Panc1 (cell line): ENCODE data around the gene WNT3. TPM values are rescaled to one million over a fixed set of nuclear protein-coding genes. Genes with fewer than 3 reads are reported as not detected.

Source experiments
- ATAC-seq: fragments of 200-7000 bp; cut with Tn5 transposase; 2 replicates; pipeline ENCODE4 v1.9.1; 2020; ENCODE audit warnings: mild to moderate bottlenecking, moderate library complexity
- BruUV-seq: library from RNA; stranded (reverse); fragments of 400-500 nt; replicated peaks from 2 replicates; lab custom pipeline; 2021; lab: Mats Ljungman, UMichigan
- CTCF ChIA-PET: fragments of 300-600 bp; sonication (Branson Sonifier 250); formaldehyde crosslinking; loops from one replicate; lab custom pipeline; 2022; ENCODE audit warnings: antibody characterized with exemption; lab: Charles Lee
- POLR2A ChIA-PET: fragments of 300-600 bp; sonication (Branson Sonifier 250); formaldehyde crosslinking; loops from one replicate; lab custom pipeline; 2022; ENCODE audit warnings: antibody characterized with exemption; lab: Charles Lee
- DNase-seq: peaks from one replicate; pipeline ENCODE4 v3.0.0-alpha.2; 2010; ENCODE audit warnings: low read depth, low spot score
- H3K27ac ChIP-seq: 2 replicates; pipeline ENCODE4 v1.5.1; 2011; ENCODE audit warnings: mild to moderate bottlenecking, low read length, inconsistent platforms
- H3K27me3 ChIP-seq: fragments of 200-500 bp; sonication (Bioruptor generic); 2 replicates; pipeline ENCODE4 v1.6.0; 2014; ENCODE audit warnings: low read length, inconsistent platforms; ENCODE audit not compliant: control insufficient read depth, insufficient read depth
- H3K36me3 ChIP-seq: fragments of 200-500 bp; sonication (Bioruptor generic); 2 replicates; pipeline ENCODE4 v1.5.1; 2014; ENCODE audit warnings: inconsistent platforms, mild to moderate bottlenecking, low read length, moderate library complexity; ENCODE audit not compliant: control insufficient read depth, insufficient read depth
- H3K4me1 ChIP-seq: 2 replicates; pipeline ENCODE4 v1.5.1; 2011; ENCODE audit warnings: inconsistent platforms, mild to moderate bottlenecking, low read length, moderate library complexity; ENCODE audit not compliant: control insufficient read depth, insufficient read depth
- H3K4me3 ChIP-seq, 2 experiments: 2 replicates each; pipeline ENCODE4 v1.5.1; 2011 to 2012; ENCODE audit warnings: low read depth in 2 of 2, low read length in 2 of 2, mild to moderate bottlenecking in 2 of 2, inconsistent platforms in 1 of 2, moderate library complexity in 1 of 2
- H3K9me3 ChIP-seq: fragments of 200-500 bp; sonication (Bioruptor generic); 2 replicates; pipeline ENCODE4 v1.5.1; 2014; ENCODE audit warnings: low read depth, mild to moderate bottlenecking, inconsistent platforms, low read length, moderate library complexity; ENCODE audit not compliant: control insufficient read depth, insufficient read depth
- POLR2AphosphoS5 ChIP-seq: IDR thresholded peaks from 2 replicates; pipeline ENCODE4 v1.6.1; 2012; ENCODE audit warnings: mild to moderate bottlenecking, low read depth, low read length, moderate library complexity
- SIN3A ChIP-seq: IDR thresholded peaks from 2 replicates; pipeline ENCODE4 v1.6.1; 2012; ENCODE audit warnings: low read depth, mild to moderate bottlenecking, low read length, moderate library complexity, borderline replicate concordance; ENCODE audit not compliant: insufficient read depth
- TCF7L2 ChIP-seq: IDR thresholded peaks from 2 replicates; pipeline ENCODE4 v1.6.1; 2011; ENCODE audit warnings: mild to moderate bottlenecking, low read depth, low read length, inconsistent platforms
- in situ Hi-C: cut with HindIII; loops from 2 replicates; pipeline ENCODE4 v1.10.0; 2016; ENCODE audit warnings: low sequenced_read_pairs, low pct_unique_long_range_greater_than_20kb
- intact Hi-C: fragments of 100-400 bp; cut with micrococcal nuclease; formaldehyde crosslinking; loops from one replicate; pipeline ENCODE4 v1.10.0; 2022; ENCODE audit not compliant: unreplicated experiment
- total RNA-seq: library from RNA; stranded (reverse); gene quantifications from one replicate; pipeline ENCODE4 v1.2.1, GENCODE V29; 2021; ENCODE audit not compliant: unreplicated experiment
- TF ChIP-seq, protein P1 (sequence below): fragments of 450-650 bp; IDR thresholded peaks from 2 replicates; pipeline ENCODE4 v1.5.1; 2017; ENCODE audit warnings: mild to moderate bottlenecking
- TF ChIP-seq, protein P2 (sequence below), 2 experiments: IDR thresholded peaks; 2 replicates each; pipeline ENCODE4 v1.6.1; 2011 to 2012; ENCODE audit warnings: low read depth in 2 of 2, control low read depth in 1 of 2, low read length in 1 of 2, mild to moderate bottlenecking in 1 of 2, moderate library complexity in 1 of 2; ENCODE audit not compliant: insufficient read depth in 1 of 2

Gene WNT3
- total RNA-seq, 1 experiment from 2014 or later, result 3.4 TPM

DNA sequence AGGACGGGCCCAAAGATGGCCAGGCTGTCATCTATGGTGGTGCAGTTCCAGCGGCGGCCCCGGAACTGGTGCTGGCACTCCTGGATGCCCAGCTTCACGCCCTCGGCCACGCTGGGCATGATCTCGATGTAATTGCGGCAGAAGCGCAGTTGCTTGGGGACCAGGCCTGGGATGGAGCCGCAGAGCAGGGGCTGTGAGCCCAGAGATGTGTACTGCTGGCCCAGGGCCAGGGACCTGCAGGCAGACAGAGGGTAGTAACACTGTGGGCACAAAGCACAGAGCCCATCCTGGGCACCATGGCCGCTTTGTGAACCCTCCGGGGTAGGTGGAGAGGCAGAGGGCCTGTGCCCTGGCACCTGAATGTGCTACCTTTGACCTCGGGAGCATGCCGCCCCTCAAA, 44.8 kb downstream of the WNT3 start:
- DNase-seq (no peak), ATAC-seq (no peak)
- H3K4me3 ChIP-seq, result no peak overlapping the region
- peaks cover 16% of the 10 kb centered on the region for H3K4me1 ChIP-seq
- H3K27ac ChIP-seq, result no peak overlapping the region
- TF ChIP-seq SIN3A, result no peak
- TF ChIP-seq POLR2AphosphoS5, result no peak
- no TSS peak for BruUV-seq
- intact Hi-C loops (no loop called here), in situ Hi-C loops (no loop called here)
- ChIA-PET CTCF (no interaction called here), POLR2A (no interaction called here)
- H3K27me3 ChIP-seq, result no peaks in the 10 kb centered on the region
- no peaks in the 10 kb centered on the region for H3K9me3 ChIP-seq
- no peaks in the 10 kb centered on the region for H3K36me3 ChIP-seq

DNA sequence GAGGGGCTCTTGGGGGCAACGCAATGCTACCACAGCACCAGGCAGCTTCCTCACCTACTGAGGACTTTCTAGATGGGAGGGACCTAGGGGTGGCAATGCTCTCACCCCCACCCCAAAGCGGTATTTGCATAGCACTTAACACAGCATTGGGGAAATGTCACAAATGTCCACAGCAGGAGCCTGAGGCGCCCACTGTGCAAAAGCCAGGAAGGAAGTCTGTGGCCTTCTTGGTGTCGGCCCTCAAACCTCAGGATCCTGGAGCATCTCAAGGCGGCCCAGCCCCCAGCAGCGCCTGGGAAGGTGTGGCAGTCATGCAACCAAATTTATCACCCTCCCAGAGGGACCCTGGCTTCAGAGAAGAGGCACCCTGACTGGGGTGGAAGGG, 45.3 kb downstream of the WNT3 start:
- BruUV-seq, result no TSS peak
- in situ Hi-C loops (no loop called here), intact Hi-C loops (no loop called here)

More for the DNA sequence above, 45.3 kb downstream of the WNT3 start:
- Histone ChIP-seq H3K4me1 (peaks cover 16% of the 10 kb centered on the region), H3K9me3 (no peaks in the 10 kb centered on the region), H3K27ac (no peak overlapping the region), H3K27me3 (no peaks in the 10 kb centered on the region), H3K36me3 (no peaks in the 10 kb centered on the region), H3K4me3 (no peak overlapping the region)
- ChIA-PET CTCF (no interaction called here), POLR2A (interaction anchor here (0.6 kb wide), 1 partner anchor 1783 kb away, joined by 5 read pairs; no protein-coding TSS in a partner anchor)
- ATAC-seq (no peak), DNase-seq (no peak)
- TF ChIP-seq, protein P1, sequence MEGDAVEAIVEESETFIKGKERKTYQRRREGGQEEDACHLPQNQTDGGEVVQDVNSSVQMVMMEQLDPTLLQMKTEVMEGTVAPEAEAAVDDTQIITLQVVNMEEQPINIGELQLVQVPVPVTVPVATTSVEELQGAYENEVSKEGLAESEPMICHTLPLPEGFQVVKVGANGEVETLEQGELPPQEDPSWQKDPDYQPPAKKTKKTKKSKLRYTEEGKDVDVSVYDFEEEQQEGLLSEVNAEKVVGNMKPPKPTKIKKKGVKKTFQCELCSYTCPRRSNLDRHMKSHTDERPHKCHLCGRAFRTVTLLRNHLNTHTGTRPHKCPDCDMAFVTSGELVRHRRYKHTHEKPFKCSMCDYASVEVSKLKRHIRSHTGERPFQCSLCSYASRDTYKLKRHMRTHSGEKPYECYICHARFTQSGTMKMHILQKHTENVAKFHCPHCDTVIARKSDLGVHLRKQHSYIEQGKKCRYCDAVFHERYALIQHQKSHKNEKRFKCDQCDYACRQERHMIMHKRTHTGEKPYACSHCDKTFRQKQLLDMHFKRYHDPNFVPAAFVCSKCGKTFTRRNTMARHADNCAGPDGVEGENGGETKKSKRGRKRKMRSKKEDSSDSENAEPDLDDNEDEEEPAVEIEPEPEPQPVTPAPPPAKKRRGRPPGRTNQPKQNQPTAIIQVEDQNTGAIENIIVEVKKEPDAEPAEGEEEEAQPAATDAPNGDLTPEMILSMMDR, result no peak
- TF ChIP-seq, protein P2, sequence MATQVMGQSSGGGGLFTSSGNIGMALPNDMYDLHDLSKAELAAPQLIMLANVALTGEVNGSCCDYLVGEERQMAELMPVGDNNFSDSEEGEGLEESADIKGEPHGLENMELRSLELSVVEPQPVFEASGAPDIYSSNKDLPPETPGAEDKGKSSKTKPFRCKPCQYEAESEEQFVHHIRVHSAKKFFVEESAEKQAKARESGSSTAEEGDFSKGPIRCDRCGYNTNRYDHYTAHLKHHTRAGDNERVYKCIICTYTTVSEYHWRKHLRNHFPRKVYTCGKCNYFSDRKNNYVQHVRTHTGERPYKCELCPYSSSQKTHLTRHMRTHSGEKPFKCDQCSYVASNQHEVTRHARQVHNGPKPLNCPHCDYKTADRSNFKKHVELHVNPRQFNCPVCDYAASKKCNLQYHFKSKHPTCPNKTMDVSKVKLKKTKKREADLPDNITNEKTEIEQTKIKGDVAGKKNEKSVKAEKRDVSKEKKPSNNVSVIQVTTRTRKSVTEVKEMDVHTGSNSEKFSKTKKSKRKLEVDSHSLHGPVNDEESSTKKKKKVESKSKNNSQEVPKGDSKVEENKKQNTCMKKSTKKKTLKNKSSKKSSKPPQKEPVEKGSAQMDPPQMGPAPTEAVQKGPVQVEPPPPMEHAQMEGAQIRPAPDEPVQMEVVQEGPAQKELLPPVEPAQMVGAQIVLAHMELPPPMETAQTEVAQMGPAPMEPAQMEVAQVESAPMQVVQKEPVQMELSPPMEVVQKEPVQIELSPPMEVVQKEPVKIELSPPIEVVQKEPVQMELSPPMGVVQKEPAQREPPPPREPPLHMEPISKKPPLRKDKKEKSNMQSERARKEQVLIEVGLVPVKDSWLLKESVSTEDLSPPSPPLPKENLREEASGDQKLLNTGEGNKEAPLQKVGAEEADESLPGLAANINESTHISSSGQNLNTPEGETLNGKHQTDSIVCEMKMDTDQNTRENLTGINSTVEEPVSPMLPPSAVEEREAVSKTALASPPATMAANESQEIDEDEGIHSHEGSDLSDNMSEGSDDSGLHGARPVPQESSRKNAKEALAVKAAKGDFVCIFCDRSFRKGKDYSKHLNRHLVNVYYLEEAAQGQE (IDR thresholded peaks at IDR 0.05; ENCODE audit: insufficient read depth in 1 of 2, low read depth in 2 of 2, low read length in 1 of 2), result no peak
- no peak for TF ChIP-seq SIN3A
- no peak for TF ChIP-seq POLR2AphosphoS5
- TF ChIP-seq TCF7L2, result no peak
